SKM-1 treated with dmso at 0.1 percent for 144 hours (cell line): ENCODE measurements around the gene RSBN1.
A peak's percentile ranks its signal among the peaks of the same experiment; 100 is the strongest.
"Not testable (repeated sequence)": the region's sequence is repeated elsewhere in the genome, so short reads cannot be mapped to it uniquely, and the experiment has no call there.

Experiments used
- DNase-seq: peaks from one replicate; lab custom pipeline; 2025; ENCODE audit not compliant: unreplicated experiment; lab: John Stamatoyannopoulos, UW

The RSBN1 gene

DNA sequence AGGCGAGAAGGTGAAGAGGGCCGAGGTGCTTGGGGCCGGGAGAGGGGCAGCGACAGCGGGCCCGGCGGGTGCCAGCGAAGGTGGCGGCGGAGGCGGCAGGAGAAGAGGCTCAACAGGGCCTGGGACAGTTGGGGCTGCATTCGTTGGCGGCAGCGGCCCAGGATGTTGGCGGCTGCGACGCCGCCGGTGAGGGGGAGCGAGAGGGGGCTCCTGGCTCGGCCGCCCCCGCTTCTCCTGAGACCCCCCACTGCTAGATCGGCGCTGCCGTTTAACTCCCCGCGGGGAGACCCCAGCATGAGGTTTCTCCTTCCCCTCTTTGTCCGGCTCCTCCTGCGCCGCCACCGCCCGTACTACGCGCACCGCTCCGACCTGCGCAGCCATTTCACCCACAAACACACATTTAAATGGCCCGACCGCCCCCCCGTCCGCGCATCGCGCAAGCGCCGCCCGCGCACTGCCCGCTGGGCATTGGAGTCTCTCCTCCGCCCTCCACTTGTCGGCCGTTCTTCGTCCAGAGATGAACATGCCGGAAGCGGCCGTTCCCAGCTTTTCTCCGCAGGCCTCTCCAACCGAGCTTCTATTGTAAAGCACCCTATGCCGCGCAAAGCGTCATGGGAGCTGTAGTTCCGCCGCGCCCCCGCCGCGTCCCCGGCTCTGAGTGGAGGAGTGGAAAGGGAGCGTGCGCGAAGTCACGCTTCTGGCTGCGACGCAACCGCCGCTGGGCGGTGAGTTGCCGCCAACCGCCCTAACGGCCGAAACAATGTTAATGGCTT lies at the start of gene RSBN1:
TSS of gene RSBN1 (minus strand) at position 589 of the 773 bp plus-strand sequence. CDS start at position 525, 64 bp downstream.
- peak; percentile 97 for DNase-seq

DNA sequence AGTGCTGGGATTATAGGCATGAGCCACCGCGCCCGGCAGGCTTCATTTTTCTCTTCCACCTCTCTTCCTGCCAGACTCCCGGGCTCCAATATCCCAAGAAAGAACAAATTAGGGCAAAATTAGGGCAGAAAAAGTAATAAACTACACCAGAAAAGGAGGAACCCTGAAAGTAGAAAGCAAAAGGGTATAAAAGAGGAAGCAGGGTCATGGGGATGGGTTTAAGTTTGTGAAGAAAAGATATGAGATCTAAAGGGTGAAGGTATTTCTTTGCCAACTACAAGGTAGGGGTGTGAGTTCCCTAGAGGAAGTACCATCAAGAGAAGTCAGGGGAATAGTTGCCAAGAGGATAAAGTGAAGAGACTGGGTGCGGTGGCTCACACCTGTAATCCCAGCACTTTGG lies 49.4 kb upstream of the RSBN1 start:
- DNase-seq, result peak; percentile 19

DNA sequence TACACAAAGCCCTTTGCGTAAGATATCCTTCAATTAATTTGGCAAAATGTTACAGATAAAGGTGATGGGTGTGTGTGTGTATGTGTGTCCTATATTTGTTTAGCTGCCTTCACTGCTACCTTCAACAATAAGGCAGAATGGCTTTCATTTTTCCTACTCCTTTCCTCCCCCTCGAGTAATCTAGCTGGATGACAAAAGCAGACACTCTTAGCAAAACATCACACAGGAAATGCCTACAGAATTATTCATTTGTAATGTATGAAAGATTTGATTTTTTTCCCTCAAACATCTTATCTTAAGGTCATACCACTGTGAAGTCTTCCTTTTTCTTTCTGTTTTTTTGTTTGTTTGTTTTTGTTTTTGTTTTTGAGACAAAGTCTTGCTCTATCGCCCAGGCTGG lies 48.6 kb upstream of the RSBN1 start:
- no peak for DNase-seq

DNA sequence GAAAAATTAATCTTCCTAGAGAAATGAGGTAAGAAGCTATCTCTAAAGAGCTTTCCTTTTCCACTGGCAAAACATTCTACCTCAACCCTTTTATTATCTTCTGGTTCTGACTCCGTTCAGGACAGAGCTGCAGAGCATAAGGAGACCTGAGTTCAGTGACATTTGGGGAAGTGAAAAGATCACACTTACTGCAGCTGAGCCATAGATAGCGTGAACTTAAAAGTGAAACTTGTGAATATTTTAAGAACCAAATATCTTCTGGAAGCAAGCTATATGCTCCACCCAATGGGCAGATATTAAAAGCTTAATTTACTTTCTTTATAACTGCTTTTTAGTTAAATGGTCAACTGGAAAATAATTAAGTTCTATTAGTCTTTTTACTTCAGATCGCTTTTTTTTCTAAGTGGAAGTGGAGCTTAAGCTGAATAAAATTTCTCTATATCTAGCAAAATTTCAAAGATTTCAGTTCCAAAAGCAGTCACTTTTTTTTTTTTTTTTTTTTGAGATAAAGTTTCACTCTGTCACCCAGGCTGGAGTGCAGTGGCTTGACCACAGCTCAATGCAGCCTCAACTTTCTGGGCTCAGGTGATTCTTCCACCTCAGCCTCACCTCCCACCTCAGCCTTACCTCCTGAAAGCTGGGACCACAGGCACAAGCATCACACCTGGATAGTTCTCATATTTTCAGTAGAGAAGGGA lies 47.4 kb upstream of the RSBN1 start:
- peak; percentile 55 for DNase-seq

DNA sequence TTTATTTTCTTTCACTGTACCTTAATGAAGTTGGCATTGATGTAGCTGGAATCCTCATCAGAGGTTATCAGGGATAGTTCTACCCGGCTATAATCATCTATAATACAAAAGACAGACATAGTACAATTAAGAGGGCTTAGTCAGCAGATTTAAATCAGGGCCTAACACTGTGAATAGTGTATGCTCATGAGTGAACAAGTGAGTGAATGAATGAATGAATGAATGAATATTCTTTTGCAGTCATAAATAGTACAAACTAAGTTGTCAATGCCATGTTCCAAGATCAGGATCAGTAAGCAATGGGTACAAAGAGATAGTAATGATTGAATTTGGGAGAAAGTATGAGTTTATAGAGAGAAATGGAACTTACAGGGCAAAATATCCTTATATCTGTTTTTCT lies 46.7 kb upstream of the RSBN1 start:
- DNase-seq, result no peak

DNA sequence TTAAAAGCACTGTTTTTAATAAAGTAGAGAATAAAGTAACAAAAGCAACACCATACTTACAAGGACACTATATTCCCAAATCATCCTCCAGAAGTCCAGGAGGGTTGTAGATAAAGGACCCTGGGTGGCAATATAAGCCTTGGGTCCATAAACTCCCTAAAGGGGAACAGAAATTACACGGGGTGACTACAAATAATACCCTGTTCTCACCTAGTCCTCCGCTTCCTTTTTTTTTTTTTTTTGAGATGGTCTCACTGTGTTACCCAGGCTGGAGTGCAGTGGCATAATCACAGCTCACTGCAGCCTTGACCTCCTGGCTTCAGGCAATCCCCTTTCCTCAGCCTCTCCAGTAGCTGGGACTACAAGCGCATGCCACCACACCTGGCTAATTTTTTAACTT lies 46.1 kb upstream of the RSBN1 start:
- peak; percentile 31 for DNase-seq

DNA sequence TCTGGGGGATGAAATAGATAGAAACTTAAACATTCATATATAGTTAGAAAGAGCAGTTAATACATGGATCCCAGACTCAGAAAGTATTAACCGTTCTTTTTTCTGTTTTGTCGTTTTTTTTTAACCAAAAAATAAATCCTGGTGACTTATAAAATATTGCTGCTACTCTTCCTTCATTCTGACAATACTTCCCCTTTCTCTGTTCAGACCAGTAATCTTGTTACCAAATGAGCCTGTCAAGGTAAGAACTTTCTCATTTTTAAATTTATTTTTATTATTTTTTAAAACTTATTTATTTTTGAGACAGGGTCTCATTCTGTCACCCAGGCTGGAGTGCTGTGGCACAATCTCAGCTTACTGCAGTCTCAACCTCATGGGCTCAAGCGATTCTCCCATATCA lies 45.5 kb upstream of the RSBN1 start:
- DNase-seq, result peak; percentile 53

DNA sequence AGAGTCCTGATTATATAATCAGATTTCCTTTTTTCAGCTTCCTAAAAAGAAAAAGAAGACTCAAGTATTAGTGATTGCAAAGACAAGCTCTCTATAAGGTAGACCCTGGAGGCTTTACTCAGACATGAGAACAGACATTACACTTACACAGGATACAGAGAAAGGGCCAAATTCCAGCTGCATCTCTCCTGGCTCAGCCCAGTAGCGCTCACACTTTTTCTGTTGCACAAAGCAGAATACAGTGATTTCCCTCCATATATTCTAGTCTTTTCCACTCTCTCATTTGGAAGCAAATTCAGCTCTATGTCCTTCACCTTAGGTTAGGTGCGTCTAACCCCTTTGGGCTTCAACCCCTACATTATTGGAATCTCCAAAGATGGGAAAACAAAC lies 44.1 kb upstream of the RSBN1 start:
- DNase-seq, result no peak

DNA sequence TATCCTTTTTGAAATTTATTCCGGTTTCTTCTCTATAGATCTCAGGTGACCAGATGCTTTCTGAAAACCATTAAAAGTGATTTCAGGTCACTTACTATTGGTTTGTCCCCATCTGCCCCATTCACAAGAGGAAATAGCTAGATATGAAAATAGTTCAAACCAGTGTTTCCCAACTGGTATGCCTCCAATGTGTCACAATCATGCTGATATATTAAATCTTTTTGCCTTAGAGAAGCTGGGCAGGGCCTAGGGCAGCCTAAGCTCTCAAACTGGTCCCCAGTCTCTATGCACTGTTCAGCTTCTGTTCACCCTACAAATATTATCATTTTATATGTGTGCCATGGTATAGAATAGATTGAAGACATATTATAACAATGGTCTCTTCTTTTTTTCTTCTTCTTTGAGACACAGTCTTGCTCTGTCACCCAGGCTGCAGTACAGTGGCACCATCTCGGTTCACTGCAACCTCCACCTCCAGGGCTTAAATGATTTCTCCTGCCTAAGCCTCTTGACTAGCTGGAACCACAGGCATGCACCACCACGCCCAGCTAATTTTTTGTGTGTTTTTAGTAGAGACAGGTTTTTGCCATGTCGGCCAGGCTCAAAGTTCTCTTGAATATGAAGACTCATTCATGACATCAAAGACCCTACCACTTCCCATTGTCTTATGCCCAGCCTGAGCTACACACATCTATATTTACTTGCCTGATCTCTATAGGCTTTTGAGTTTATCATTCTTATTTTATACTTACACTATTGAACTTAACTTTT lies 43.5 kb upstream of the RSBN1 start:
- DNase-seq, result peak; percentile 22

DNA sequence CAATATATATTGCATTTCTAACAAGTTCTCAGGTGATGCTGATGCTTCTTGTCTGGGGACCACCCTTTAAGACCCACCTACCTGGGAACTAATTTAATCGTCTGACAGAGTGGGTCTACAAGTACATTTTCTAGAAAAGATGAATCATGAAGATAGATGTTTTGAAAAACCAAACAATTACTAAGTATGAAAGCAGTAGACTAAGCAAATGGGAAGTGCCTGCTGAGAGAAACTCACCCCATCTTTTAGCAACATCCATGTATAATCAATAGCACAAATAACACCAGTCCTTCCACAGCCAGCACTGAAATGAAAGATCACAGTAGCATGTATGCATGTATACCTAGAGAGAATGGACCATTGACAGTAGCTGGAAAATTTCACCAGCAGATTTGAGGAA lies 42.0 kb upstream of the RSBN1 start:
- DNase-seq, result no peak

DNA sequence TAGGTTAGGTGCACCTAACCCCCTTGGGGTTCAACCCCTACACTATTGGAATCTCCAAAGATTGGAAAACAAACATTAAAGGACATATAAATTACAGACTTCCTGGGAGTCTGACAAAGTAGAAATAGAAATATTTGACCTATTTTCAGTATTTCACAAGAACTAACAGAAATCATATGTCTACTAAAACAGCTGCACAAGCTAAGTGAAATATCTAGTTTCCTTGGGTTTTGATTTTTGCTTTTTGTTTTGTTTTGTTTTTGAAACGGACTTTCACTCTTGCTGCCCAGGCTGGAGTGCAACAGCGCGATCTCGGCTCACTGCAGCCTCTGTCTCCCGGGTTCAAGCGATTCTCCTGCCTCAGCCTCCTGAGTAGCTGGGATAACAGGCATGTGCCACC lies 40.4 kb upstream of the RSBN1 start:
- not testable (repeated sequence) for DNase-seq

DNA sequence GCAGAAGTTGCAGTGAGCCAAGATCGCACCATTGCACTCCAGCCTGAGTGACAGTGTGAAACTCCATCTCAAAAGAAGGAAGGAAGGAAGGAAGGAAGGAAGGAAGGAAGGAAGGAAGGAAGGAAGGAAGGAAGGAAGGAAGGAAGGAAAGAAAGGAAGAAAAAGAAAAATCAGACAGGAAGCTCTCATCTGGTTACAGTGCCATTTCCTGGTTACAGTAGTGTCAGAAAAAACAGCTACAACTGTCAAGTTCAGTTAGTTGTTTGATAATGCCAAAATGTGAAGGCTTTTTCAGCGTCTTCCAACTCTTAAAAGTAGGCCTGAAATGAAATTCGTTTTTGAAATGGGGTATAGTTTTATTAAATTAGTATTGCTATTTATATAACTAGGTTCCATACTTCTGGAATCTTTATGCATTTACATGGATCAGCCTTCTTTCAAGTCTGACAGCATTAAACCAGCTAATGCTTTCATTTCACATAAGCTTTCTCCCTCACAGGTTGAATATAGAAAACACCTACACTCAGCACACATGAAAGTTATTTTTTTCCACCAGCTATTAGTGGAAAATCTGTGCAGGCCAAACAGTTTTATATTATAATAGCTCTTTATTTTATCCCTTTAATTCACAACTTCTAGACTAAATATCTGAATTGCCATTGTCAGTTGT lies 38.0 kb upstream of the RSBN1 start:
- no peak for DNase-seq

DNA sequence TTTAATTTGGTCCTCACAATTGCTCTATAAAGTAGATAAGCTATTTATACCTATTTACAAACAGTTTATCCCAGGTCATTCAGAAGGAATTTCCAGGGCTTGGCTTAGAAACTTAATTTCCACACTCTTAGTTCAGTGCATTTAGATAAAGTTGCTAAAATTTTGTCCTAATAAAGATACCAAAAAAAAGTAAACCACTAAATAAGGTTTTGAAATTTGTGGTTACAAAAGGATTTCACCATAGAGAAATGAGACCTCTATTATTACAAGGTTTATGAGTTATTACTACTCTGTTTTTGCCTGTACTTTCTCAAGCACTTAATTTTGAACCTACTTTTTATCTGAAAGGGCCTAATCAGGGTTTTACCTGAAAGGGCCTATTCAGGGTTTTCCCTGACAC lies 36.8 kb upstream of the RSBN1 start:
- no peak for DNase-seq

DNA sequence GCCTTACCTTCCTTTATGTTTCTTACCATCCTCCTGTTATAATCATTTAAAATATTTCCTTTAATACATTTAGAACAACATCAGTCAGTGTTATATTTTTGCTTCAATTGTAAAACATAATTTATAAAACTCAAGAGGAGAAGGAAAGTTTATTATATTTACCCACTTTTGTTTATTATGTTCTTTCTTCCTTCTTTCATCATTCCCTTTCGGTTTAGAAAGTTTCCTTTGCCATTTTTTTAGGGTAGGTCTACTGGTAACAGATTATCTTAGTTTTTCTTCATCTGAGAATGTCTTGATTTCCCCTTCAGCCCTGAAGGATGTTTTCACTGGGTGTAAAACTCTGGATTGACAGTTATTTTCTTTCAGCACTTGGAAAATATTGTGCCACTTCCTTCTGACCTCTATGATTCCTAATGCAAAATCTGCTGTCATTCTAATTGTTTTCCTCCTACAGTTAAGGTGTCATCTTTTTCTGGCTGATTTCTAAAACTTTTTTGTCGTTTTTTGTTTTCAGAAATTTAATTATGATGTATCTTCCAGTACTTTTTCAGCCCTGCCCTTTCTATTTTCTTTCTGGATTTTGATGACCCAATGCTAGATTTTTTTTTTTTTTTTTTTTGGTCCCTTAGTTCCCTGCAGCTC lies 34.2 kb upstream of the RSBN1 start:
- DNase-seq, result no peak

DNA sequence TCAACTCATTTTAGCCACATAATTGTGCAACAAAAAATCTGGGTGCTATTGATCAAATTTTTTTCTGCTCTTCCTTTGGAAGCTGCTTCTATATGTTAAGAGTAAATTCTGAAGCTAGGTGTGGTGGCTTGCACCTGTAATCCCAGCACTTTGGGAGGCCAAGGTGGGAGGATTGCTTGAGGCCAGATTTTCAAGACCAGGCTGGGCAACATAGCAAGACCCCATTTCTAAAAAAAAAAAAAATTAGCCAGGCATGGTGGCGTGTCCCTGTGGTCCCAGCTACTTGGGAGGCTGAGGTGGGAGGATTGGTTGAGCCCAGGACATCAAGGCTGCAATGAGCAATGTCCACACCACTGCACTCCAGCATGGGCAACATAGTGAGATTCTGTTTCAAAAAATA lies 24.3 kb upstream of the RSBN1 start:
- no peak for DNase-seq

DNA sequence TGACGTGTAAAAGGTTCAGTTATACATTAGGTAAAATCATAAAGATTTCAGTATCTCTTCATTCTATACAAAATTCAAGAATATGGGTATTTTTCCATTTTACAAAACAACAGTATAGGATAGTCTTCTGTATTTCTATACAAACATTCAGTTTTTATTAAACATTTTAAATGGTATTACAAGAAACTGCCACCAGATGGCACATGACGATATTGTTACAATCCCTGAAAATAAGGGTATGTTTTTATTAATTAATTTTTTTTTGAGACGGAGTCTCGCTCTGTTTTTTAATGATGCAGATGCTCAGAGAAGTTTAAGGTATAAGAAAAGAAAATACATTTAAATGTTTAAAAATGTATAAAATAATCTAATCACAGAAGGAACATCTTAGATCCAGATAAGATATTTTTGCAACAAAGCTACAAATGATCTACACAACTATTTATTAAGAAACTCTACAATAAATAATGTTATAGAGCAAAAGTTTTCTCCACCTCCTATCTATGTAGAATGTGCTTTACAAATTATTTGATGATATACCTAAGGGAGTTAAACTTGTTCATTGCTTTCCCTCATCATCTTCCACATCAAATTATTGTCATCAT lies 23.5 kb upstream of the RSBN1 start:
- DNase-seq, result peak; percentile 9

DNA sequence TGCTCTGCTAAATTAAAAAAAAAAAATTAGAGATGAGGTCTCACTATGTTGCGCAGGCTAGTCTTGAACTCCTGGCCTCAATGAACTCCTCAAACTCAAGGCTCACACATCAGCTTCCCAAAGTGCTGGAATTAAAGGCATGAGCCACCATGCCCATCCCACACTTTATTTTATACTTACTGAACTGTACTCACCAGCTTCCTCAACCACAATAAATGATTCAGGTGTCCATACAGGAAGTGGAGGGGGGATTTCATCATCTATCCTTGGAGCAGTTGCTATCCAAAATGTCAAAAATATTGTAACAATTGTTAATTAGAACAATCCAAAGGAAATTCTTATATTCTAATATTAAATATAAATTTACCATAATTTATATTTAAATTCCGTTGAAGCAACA lies 22.4 kb upstream of the RSBN1 start:
- no peak for DNase-seq

DNA sequence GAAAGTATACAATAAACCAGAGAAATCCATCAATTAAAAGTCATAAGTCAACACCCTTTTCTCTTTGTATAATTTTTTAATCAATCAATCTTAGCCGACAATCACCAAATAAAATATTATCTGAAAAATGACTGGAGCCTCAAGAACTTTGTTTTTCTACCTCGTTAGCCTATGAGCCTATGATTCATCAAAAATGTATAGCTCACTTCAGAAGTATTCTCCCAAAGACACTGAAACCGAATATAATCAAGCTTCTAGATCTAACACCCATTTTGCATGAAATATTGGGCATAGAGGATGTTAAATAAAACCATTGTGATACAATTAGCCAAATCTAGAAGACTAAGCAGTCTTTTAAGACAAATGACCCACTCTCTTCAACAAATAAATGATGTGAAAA lies 17.8 kb upstream of the RSBN1 start:
- no peak for DNase-seq

DNA sequence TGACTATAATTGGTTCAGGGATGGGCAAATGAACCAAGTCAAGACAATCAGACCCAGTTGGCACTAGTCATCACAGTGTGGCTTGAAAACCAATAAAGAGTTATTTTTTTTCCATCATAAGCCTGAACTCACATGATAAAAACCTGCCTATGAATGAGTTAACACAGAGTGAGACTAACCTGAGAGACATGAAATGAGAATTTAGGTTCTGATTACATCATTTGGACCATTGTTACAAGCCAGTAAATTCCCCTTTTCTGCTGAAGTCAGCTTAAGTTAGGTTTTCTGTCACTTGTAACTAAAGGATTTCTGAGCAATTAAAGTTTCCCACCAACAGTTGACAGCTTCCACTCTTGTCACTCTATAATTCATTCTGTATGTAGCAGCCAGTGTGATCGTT lies 9.6 kb upstream of the RSBN1 start:
- no peak for DNase-seq

DNA sequence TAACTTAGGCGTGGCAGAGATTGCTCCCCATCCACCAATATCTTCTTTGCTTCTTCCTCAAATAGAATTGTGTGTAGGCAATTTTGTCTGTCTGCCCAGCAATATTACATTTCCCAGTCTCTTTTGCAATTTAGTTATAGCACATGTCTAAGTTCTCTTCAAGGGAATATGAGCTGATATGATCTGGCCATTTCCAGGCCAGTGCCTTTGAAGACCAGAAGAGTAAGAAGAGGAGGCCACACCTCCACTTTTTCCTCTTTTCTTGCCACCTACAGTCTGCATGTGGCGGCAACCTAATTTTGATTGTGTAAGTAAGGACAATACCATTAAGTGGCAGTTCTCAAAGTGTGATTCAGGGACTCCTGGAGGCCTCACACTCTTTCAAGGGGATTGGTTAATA lies 6.3 kb upstream of the RSBN1 start:
- DNase-seq, result no peak

DNA sequence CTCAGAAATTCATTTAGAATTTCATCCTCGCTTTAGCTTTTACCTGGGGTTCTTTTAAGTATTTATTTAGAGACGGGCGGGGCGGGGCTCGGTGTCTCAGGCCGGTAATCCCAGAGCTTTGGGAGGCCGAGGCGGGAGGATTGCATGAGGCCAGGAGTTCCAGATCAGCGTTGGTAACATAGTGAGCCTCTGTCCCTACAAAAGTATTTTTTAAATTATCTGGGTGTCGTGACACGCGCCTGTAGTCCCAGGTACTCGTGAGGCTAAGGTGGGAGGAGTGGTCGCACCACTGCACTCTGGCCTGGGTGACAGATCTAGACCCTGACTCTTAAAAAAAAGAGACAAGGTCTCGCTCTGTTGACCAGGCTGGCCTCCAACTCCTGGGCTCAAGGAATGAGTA lies 942 bp upstream of the RSBN1 start:
- no peak for DNase-seq
